Measurements from ENCODE around the gene ITPR3.
"Not testable (repeated sequence)": the region's sequence is repeated elsewhere in the genome, so short reads cannot be mapped to it uniquely, and the experiment has no call there.

The ITPR3 gene

GRCh38 chr6:33591424-33592032 is 29.6 kb upstream of the ITPR3 start:
- no peak for DNase-seq (ENCODE audit: low spot score)

DNA sequence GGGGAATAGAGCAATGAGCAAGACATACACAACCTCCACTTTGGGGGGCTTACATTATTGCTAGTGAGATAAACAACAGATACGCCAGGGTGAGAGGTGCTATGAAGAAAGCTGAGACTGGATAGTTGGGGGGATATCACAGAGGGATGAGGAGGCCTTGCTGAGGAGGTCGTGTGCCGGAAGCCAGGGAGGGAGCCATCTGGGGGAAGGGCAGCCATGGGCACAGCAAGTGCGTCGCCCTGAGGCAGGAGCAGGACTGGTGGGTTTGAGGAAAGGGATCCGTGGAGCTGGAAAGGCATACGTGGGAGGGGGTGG is 28.9 kb upstream of the ITPR3 start:
- no peak for DNase-seq (ENCODE audit: low spot score)

DNA sequence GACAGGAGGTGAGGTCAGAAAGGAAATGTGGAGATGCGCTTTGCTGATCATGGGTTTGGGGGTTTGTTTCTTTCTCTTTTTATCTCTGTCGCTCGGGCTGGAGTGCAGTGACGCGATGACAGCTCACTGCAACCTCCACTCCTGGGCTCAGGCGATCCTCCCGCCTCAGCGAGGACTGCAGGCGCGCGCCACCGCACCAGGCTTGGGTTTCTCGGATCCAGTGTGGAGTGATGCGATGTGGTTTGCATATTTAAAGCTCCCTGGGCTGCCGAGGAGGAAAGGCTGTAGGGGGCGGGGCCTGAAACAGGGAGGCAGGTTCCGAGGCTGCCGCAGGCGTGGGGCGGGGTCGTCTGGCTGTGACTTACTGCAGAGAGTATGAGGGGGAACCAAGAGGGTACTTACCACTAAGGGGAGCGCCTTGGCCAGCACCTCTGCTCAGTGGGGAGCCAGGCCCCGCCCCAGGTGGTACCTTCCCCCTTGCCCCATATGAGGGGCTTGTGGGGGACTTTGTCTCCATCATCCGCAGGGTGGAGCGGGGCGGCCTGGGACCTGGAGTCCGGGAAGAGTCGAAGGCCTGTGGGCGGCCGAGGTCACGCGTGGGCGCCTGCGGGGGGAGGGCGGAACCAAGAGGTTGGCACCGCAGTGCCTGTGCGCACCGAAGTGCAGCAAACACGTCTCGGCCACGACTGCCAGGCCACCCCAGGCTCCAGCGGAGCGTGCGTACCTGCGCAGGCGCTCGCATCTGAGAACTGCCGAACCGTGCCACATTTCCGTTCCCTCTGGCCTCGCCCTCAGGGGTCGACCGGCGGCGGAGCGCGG is 28.3 kb upstream of the ITPR3 start:
- DNase-seq (ENCODE audit: low spot score): no peak

DNA sequence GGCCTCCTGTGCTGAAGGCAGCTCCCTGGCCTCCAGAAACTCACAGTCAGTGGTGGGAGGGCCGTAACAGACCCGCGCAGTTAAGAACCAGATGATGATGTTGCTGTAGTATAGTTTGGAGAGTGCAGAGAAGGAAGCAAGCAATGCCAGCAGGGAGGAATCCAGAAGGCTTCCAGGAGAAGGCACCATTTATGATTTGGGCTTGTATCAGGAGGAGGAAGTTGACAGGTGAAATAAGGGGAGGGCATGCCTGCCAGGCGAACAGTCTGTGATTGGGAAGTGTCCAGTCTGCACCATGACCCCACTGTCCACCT is 27.8 kb upstream of the ITPR3 start:
- no peak for DNase-seq (ENCODE audit: low spot score)

- no peak for DNase-seq (ENCODE audit: low spot score)
These were observed 25.9 kb upstream of the ITPR3 start for GRCh38 chr6:33595001-33595846.

DNA sequence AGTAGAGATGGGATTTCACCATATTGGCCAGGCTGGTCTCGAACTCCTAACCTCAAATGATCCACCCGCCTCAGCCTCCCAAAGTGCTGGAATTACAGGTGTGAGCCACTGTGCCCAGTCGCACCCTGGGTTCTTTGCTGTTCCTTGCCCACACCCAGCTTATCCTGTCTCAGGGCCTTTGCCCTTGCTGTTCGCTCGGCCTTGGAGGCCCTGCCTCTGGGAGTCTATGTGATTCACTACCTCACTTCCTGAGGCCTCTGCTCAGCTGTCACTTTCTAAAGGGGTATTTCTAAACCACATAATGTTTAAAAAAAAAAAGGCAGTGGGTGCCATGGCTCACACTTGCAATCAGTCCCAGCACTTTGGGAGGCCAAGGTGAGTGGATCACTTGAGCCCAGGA is 24.2 kb upstream of the ITPR3 start:
- DNase-seq (ENCODE audit: low spot score): not testable (repeated sequence)

GRCh38 chr6:33597551-33598322 is 23.4 kb upstream of the ITPR3 start:
- DNase-seq (ENCODE audit: low spot score): no peak

GRCh38 chr6:33599413-33599938 is 21.6 kb upstream of the ITPR3 start:
- no peak for DNase-seq (ENCODE audit: low spot score)

DNA sequence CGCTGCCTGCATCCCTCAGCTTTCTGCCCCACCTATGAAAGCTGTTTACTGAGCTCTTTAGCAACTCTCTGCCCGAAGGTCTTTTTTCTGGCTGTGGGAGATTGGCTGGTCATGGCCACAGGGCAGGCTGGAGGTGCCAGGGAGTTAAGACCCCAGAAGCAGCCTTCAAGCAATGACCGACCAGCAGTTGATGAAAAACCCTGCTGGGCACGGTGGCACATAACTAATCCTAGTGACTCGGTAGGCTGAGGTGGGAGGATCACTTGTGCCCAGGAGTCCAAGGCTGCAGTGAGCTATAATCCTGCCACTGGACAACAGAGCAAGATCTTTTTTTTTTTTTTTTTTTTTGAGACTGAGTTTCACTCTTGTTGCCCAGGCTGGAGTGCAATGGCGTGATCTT is 20.4 kb upstream of the ITPR3 start:
- DNase-seq (ENCODE audit: low spot score): no peak

- no peak for DNase-seq (ENCODE audit: low spot score)
These were observed 18.9 kb upstream of the ITPR3 start for GRCh38 chr6:33602180-33602579.

DNA sequence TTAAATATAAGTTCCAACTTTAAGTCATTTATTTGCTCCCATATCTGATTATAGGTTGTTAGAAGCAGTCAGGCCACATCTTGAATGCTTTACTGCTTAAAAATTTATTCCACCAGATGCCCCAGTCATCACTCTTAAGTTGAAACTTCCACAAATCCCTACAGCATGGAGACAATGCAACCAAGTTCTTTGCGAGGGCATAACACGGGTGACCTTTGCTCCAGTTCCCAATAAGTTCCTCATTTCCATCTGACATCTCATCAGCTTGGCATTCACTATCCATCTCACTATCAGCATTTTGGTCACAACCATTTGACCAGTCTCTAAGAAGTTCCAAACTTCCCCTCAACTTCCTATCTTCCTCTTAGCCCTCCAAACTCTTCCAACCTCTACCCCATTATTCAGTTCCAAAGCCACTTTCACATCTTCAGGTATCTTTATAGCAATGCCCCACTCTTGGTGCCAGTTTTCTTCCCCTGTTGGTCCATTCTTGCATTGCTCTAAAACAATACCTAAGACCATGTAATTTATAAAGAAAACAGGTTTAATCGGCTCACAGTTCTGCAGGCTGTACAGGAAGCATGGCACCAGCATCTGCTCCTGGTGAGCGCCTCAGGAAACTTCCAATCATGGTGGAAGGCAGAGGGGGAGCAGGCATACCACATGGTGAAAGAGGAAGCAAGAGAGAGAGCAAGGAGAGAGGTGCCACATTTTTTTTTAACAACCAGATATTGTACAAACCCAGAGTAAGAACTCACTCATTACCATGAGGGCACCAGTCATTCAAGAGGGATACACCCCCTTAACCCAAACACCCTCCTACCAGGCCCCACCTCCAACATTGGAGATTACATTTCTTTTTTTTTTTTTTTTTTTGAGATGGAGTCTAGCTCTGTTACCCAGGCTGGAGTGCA is 15.9 kb upstream of the ITPR3 start:
- DNase-seq (ENCODE audit: low spot score): no peak

DNA sequence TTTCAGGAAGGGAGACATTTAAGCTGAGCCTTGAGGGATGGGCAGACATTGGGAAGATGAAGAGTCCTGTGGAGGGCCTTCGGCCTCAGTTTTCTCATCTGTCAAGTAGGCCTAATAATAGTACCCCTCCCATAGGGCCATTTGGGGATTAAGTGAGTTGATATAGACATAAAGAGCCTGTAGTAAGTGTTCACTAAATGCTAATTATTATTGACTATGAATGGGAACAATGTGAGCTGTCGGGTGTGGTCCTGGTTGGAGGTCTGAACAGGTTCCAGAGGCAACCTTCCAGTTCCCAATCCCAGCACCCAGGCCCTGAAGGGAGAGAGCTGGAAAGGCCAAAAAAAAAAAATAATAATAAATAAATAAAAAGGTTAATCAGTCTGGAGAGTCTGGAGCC is 14.5 kb upstream of the ITPR3 start:
- no peak for DNase-seq (ENCODE audit: low spot score)

- DNase-seq (ENCODE audit: low spot score): no peak
These were observed 13.9 kb upstream of the ITPR3 start for GRCh38 chr6:33607126-33607783.

- no peak for DNase-seq (ENCODE audit: low spot score)
These were observed 13.3 kb upstream of the ITPR3 start for GRCh38 chr6:33607784-33608161.

- DNase-seq (ENCODE audit: low spot score): no peak
These were observed 12.1 kb upstream of the ITPR3 start for GRCh38 chr6:33609019-33609418.

DNA sequence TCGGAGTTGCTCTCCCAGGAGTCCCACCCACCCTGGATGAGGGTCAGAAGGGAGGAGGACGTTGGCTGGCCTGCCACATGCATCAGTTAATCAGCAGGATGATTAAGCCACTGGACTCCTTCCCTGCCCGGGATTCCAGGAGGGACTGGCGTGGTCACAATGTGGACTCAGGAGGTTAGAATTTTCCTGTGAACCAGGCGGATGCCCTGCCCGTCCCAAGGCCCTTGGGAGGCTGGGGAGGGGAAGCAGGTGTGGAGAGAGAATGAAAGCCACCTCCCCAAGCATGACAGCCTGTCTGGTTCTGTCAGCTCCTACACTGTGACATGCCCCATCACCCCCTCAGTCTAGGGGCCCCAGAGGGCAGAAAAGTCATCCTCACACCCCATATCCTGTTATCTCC is 11.6 kb upstream of the ITPR3 start:
- DNase-seq (ENCODE audit: low spot score): peak; percentile 81

- no peak for DNase-seq (ENCODE audit: low spot score)
These were observed 11.1 kb upstream of the ITPR3 start for GRCh38 chr6:33610067-33610466.

DNA sequence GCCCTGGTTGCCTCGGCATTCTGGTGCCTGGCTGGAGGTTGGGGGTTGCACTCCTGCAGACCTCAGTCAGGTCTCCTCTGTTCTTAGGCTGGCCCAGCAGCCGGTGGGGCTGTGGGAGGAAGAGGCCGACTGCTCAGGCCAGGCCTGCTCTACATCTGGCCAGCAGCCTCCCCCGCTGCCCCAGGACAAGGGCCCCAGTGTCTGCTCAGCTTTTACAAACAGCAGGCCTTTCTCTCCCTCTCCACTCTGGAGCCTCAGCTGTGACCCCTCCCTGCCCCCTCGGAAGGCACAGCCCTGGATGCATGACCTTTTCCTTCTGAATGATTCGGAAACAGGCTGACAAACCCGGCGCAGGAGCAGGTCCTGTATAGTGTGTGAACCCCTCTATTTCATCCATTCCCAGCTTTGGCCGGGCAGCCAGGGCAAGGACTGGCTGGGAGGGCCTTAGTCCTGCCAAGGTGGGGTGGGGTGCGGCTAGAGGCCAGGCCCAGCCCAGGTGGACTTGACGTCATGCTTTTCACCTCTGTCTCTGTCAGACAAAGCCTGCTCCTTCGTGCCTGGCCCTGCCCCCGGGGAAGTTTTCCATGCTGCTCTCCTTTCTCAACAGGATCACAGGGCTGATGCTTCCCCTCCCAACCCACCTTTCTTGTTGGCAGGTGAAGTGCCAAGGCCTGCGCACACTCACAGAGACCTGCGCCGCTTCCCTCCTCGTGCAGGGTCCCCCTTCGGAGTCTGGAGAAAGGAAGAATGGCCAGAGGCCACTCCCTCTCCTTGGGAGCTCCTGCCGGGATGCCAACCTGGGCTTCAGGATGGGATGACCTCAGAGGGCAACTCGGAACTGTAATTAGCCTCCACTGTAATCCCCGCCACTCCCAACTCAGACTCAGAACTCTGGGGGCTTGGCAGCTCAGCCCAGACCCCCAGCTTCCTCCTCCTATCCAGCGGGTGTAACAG is 10.1 kb upstream of the ITPR3 start:
- no peak for DNase-seq (ENCODE audit: low spot score)

- peak; percentile 53 for DNase-seq (ENCODE audit: low spot score)
These were observed 7.9 kb upstream of the ITPR3 start for GRCh38 chr6:33613146-33613794.

Data from AG08396 (cell line).